Panc1 (cell line): ENCODE results near the gene MEMO1. TPM values are rescaled to one million over a fixed set of nuclear protein-coding genes. Genes with fewer than 3 reads are reported as not detected.

ENCODE experiments used
- ATAC-seq: fragments of 200-7000 bp; cut with Tn5 transposase; 2 replicates; pipeline ENCODE4 v1.9.1; 2020; ENCODE audit warnings: mild to moderate bottlenecking, moderate library complexity
- BruUV-seq: library from RNA; stranded (reverse); fragments of 400-500 nt; replicated peaks from 2 replicates; lab custom pipeline; 2021; lab: Mats Ljungman, UMichigan
- CTCF ChIA-PET: fragments of 300-600 bp; sonication (Branson Sonifier 250); formaldehyde crosslinking; loops from one replicate; lab custom pipeline; 2022; ENCODE audit warnings: antibody characterized with exemption; lab: Charles Lee
- POLR2A ChIA-PET: fragments of 300-600 bp; sonication (Branson Sonifier 250); formaldehyde crosslinking; loops from one replicate; lab custom pipeline; 2022; ENCODE audit warnings: antibody characterized with exemption; lab: Charles Lee
- DNase-seq: peaks from one replicate; pipeline ENCODE4 v3.0.0-alpha.2; 2010; ENCODE audit warnings: low read depth, low spot score
- H3K27ac ChIP-seq: 2 replicates; pipeline ENCODE4 v1.5.1; 2011; ENCODE audit warnings: mild to moderate bottlenecking, low read length, inconsistent platforms
- H3K27me3 ChIP-seq: fragments of 200-500 bp; sonication (Bioruptor generic); 2 replicates; pipeline ENCODE4 v1.6.0; 2014; ENCODE audit warnings: low read length, inconsistent platforms; ENCODE audit not compliant: control insufficient read depth, insufficient read depth
- H3K36me3 ChIP-seq: fragments of 200-500 bp; sonication (Bioruptor generic); 2 replicates; pipeline ENCODE4 v1.5.1; 2014; ENCODE audit warnings: inconsistent platforms, mild to moderate bottlenecking, low read length, moderate library complexity; ENCODE audit not compliant: control insufficient read depth, insufficient read depth
- H3K4me1 ChIP-seq: 2 replicates; pipeline ENCODE4 v1.5.1; 2011; ENCODE audit warnings: inconsistent platforms, mild to moderate bottlenecking, low read length, moderate library complexity; ENCODE audit not compliant: control insufficient read depth, insufficient read depth
- H3K4me3 ChIP-seq, 2 experiments: 2 replicates each; pipeline ENCODE4 v1.5.1; 2011 to 2012; ENCODE audit warnings: low read depth in 2 of 2, low read length in 2 of 2, mild to moderate bottlenecking in 2 of 2, inconsistent platforms in 1 of 2, moderate library complexity in 1 of 2
- H3K9me3 ChIP-seq: fragments of 200-500 bp; sonication (Bioruptor generic); 2 replicates; pipeline ENCODE4 v1.5.1; 2014; ENCODE audit warnings: low read depth, mild to moderate bottlenecking, inconsistent platforms, low read length, moderate library complexity; ENCODE audit not compliant: control insufficient read depth, insufficient read depth
- CTCF ChIP-seq: fragments of 450-650 bp; IDR thresholded peaks from 2 replicates; pipeline ENCODE4 v1.5.1; 2017; ENCODE audit warnings: mild to moderate bottlenecking
- POLR2AphosphoS5 ChIP-seq: IDR thresholded peaks from 2 replicates; pipeline ENCODE4 v1.6.1; 2012; ENCODE audit warnings: mild to moderate bottlenecking, low read depth, low read length, moderate library complexity
- REST ChIP-seq, 2 experiments: IDR thresholded peaks; 2 replicates each; pipeline ENCODE4 v1.6.1; 2011 to 2012; ENCODE audit warnings: low read depth in 2 of 2, control low read depth in 1 of 2, low read length in 1 of 2, mild to moderate bottlenecking in 1 of 2, moderate library complexity in 1 of 2; ENCODE audit not compliant: insufficient read depth in 1 of 2
- SIN3A ChIP-seq: IDR thresholded peaks from 2 replicates; pipeline ENCODE4 v1.6.1; 2012; ENCODE audit warnings: low read depth, mild to moderate bottlenecking, low read length, moderate library complexity, borderline replicate concordance; ENCODE audit not compliant: insufficient read depth
- TCF7L2 ChIP-seq: IDR thresholded peaks from 2 replicates; pipeline ENCODE4 v1.6.1; 2011; ENCODE audit warnings: mild to moderate bottlenecking, low read depth, low read length, inconsistent platforms
- in situ Hi-C: cut with HindIII; loops from 2 replicates; pipeline ENCODE4 v1.10.0; 2016; ENCODE audit warnings: low sequenced_read_pairs, low pct_unique_long_range_greater_than_20kb
- intact Hi-C: fragments of 100-400 bp; cut with micrococcal nuclease; formaldehyde crosslinking; loops from one replicate; pipeline ENCODE4 v1.10.0; 2022; ENCODE audit not compliant: unreplicated experiment
- total RNA-seq: library from RNA; stranded (reverse); gene quantifications from one replicate; pipeline ENCODE4 v1.2.1, GENCODE V29; 2021; ENCODE audit not compliant: unreplicated experiment

MEMO1 gene
- total RNA-seq, 1 experiment from 2014 or later: 60.8 TPM

- Histone ChIP-seq H3K4me1 (peaks cover 10% of the 10 kb centered on the region), H3K27ac (no peak overlapping the region), H3K4me3 (no peak overlapping the region), H3K36me3 (no peaks in the 10 kb centered on the region), H3K9me3 (no peaks in the 10 kb centered on the region), H3K27me3 (no peaks in the 10 kb centered on the region)
- CTCF ChIA-PET: no interaction called here
- TF ChIP-seq TCF7L2 (no peak), REST (IDR thresholded peaks at IDR 0.05; ENCODE audit: insufficient read depth in 1 of 2, low read depth in 2 of 2, low read length in 1 of 2) (no peak), CTCF (no peak), SIN3A (no peak), POLR2AphosphoS5 (no peak)
- intact Hi-C loops: no loop called here
- DNase-seq (no peak), ATAC-seq (no peak)
- POLR2A ChIA-PET: no interaction called here
- no TSS peak for BruUV-seq
- in situ Hi-C loops: no loop called here
Measured at GRCh38 chr2:31944828-31945571, 65.8 kb downstream of the MEMO1 start.

DNA sequence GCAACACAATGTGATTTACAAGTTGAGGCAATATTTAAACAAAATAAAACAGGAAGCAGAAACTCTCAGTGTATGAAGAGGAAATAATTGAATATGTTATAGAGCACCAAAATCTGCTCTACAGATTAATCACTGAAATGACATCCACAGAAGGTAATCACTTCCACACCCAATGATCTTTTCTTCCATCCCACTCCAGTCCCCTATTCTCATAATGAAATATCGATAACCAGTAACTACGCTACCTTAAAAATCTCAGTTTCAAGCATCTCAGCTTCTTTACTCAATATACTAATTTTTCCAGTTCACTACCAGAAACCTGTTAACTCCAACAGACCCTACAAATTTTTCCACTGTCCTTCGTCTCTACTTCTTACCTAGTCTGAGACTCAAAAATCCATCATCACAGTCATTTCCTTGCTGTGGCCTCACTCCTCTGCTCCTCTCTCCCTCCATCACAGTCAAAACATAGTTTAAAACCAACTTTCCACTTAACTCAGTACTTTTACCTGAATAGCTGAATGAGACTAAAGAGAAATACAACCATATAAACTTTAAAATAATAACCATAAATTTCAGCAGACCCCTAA is 67.1 kb downstream of the MEMO1 start:
- TF ChIP-seq POLR2AphosphoS5: no peak
- no peak for TF ChIP-seq SIN3A
- no peak for TF ChIP-seq TCF7L2
- no peak for TF ChIP-seq REST (IDR thresholded peaks at IDR 0.05; ENCODE audit: insufficient read depth in 1 of 2, low read depth in 2 of 2, low read length in 1 of 2)
- TF ChIP-seq CTCF: no peak
- ATAC-seq (no peak), DNase-seq (no peak)
- ChIA-PET POLR2A (no interaction called here), CTCF (no interaction called here)
- Histone ChIP-seq H3K27ac (no peak overlapping the region), H3K4me1 (peaks cover 10% of the 10 kb centered on the region), H3K4me3 (no peak overlapping the region), H3K27me3 (no peaks in the 10 kb centered on the region), H3K36me3 (no peaks in the 10 kb centered on the region), H3K9me3 (no peaks in the 10 kb centered on the region)
- intact Hi-C loops: no loop called here
- in situ Hi-C loops: no loop called here
- no TSS peak for BruUV-seq
